Subcutaneous abdominal adipose tissue (tissue), 5 donors: Measurements from ENCODE around the gene SETBP1.

Source experiments
- H3K27ac ChIP-seq: one replicate; pipeline ENCODE4 v1.7.0; 2013; ENCODE audit warnings: low read depth, mild to moderate bottlenecking, inconsistent platforms, low read length, moderate library complexity
- H3K27me3 ChIP-seq, 5 donors: one replicate each; pipeline ENCODE4 v1.7.0; 2013; ENCODE audit warnings: low read length in 5 of 5, inconsistent platforms in 1 of 5; ENCODE audit not compliant: control insufficient read depth in 5 of 5, insufficient read depth in 4 of 5
- H3K36me3 ChIP-seq, 5 donors: one replicate each; pipeline ENCODE4 v1.7.0; 2013; ENCODE audit warnings: low read length in 5 of 5; ENCODE audit not compliant: control insufficient read depth in 5 of 5, insufficient read depth in 5 of 5
- H3K4me1 ChIP-seq, 5 donors: one replicate each; pipeline ENCODE4 v1.7.0; 2013; ENCODE audit warnings: low read length in 5 of 5, mild to moderate bottlenecking in 3 of 5, moderate library complexity in 1 of 5; ENCODE audit not compliant: control insufficient read depth in 5 of 5, insufficient read depth in 5 of 5
- H3K4me3 ChIP-seq, 5 donors: one replicate each; pipeline ENCODE4 v1.7.0; 2013; ENCODE audit warnings: low read length in 5 of 5, low read depth in 1 of 5
- H3K9ac ChIP-seq, 5 donors: one replicate each; pipeline ENCODE4 v1.7.0; 2013; ENCODE audit warnings: low read length in 5 of 5, mild to moderate bottlenecking in 4 of 5, moderate library complexity in 3 of 5
- H3K9me3 ChIP-seq, 5 donors: one replicate each; pipeline ENCODE4 v1.7.0; 2013; ENCODE audit warnings: low read length in 5 of 5; ENCODE audit not compliant: control insufficient read depth in 5 of 5
- donor health status: healthy.
- donor health status: healthy.
- donor health status: healthy.
- donor health status: healthy.
- donor health status: healthy.

SETBP1 gene

GRCh38 chr18:44897411-44897810 lies 216.7 kb downstream of the SETBP1 start:
- Histone ChIP-seq H3K27ac (no peak overlapping the region), H3K36me3 (no peaks in the 10 kb centered on the region), H3K27me3 (no peaks in the 10 kb centered on the region), H3K4me3 (no peak overlapping the region), H3K9ac (no peak overlapping the region), H3K4me1 (peaks cover 0 to 3% (median 0%) of the 10 kb centered on the region in 5 donors), H3K9me3 (no peaks in the 10 kb centered on the region)

GRCh38 chr18:44897816-44898215 lies 217.1 kb downstream of the SETBP1 start:
- Histone ChIP-seq H3K9me3 (no peaks in the 10 kb centered on the region), H3K9ac (no peak overlapping the region), H3K27me3 (no peaks in the 10 kb centered on the region), H3K36me3 (no peaks in the 10 kb centered on the region), H3K4me3 (no peak overlapping the region), H3K27ac (no peak overlapping the region), H3K4me1 (peaks cover 0 to 3% (median 0%) of the 10 kb centered on the region in 5 donors)

GRCh38 chr18:44898498-44898897 lies 217.8 kb downstream of the SETBP1 start:
- Histone ChIP-seq H3K27me3 (no peaks in the 10 kb centered on the region), H3K4me1 (peaks cover 0 to 3% (median 0%) of the 10 kb centered on the region in 5 donors), H3K36me3 (no peaks in the 10 kb centered on the region), H3K9me3 (no peaks in the 10 kb centered on the region), H3K4me3 (no peak overlapping the region), H3K27ac (no peak overlapping the region), H3K9ac (no peak overlapping the region)

GRCh38 chr18:44899832-44900231 lies 219.1 kb downstream of the SETBP1 start:
- peaks cover 0 to 4% (median 0%) of the 10 kb centered on the region in 5 donors for H3K9me3 ChIP-seq
- H3K4me1 ChIP-seq = peaks cover 0 to 3% (median 0%) of the 10 kb centered on the region in 5 donors
- no peak overlapping the region for H3K27ac ChIP-seq
- no peaks in the 10 kb centered on the region for H3K27me3 ChIP-seq
- H3K4me3 ChIP-seq = no peak overlapping the region
- no peak overlapping the region for H3K9ac ChIP-seq
- H3K36me3 ChIP-seq = no peaks in the 10 kb centered on the region

GRCh38 chr18:44900627-44901026 lies 219.9 kb downstream of the SETBP1 start:
- no peaks in the 10 kb centered on the region for H3K36me3 ChIP-seq
- H3K4me1 ChIP-seq = peaks cover 0 to 3% (median 0%) of the 10 kb centered on the region in 5 donors
- no peaks in the 10 kb centered on the region for H3K27me3 ChIP-seq
- H3K9me3 ChIP-seq = peaks cover 0 to 4% (median 0%) of the 10 kb centered on the region in 5 donors
- H3K9ac ChIP-seq = no peak overlapping the region
- H3K27ac ChIP-seq = no peak overlapping the region
- no peak overlapping the region for H3K4me3 ChIP-seq

GRCh38 chr18:44901283-44901682 lies 220.6 kb downstream of the SETBP1 start:
- Histone ChIP-seq H3K27ac (no peak overlapping the region), H3K4me1 (peaks cover 0 to 3% (median 0%) of the 10 kb centered on the region in 5 donors), H3K27me3 (no peaks in the 10 kb centered on the region), H3K9me3 (peaks cover 0 to 4% (median 0%) of the 10 kb centered on the region in 5 donors), H3K4me3 (no peak overlapping the region), H3K36me3 (no peaks in the 10 kb centered on the region), H3K9ac (no peak overlapping the region)

GRCh38 chr18:44903327-44903726 lies 222.6 kb downstream of the SETBP1 start:
- H3K27me3 ChIP-seq = no peaks in the 10 kb centered on the region

GRCh38 chr18:44904768-44905167 lies 224.1 kb downstream of the SETBP1 start:
- peaks cover 0 to 4% (median 0%) of the 10 kb centered on the region in 5 donors for H3K9me3 ChIP-seq
- H3K36me3 ChIP-seq = no peaks in the 10 kb centered on the region
- no peak overlapping the region for H3K4me3 ChIP-seq
- H3K4me1 ChIP-seq = no peaks in the 10 kb centered on the region
- no peak overlapping the region for H3K9ac ChIP-seq
- H3K27me3 ChIP-seq = no peaks in the 10 kb centered on the region
- H3K27ac ChIP-seq = no peak overlapping the region

More at GRCh38 chr18:44903327-44903726, 222.6 kb downstream of the SETBP1 start:
- H3K36me3 ChIP-seq = no peaks in the 10 kb centered on the region
- H3K27ac ChIP-seq = no peak overlapping the region
- no peak overlapping the region for H3K4me3 ChIP-seq
- peaks cover 0 to 3% (median 0%) of the 10 kb centered on the region in 5 donors for H3K4me1 ChIP-seq
- H3K9ac ChIP-seq = no peak overlapping the region
- peaks cover 0 to 4% (median 0%) of the 10 kb centered on the region in 5 donors for H3K9me3 ChIP-seq

- no peak overlapping the region for H3K4me3 ChIP-seq
Measured at GRCh38 chr18:44909191-44909719, 228.6 kb downstream of the SETBP1 start.

GRCh38 chr18:44911260-44911659 lies 230.6 kb downstream of the SETBP1 start:
- no peak overlapping the region for H3K9ac ChIP-seq
- H3K27ac ChIP-seq = no peak overlapping the region
- H3K27me3 ChIP-seq = no peaks in the 10 kb centered on the region
- H3K36me3 ChIP-seq = no peaks in the 10 kb centered on the region
- no peaks in the 10 kb centered on the region for H3K9me3 ChIP-seq
- H3K4me3 ChIP-seq = no peak overlapping the region
- no peaks in the 10 kb centered on the region for H3K4me1 ChIP-seq

More at GRCh38 chr18:44909191-44909719, 228.6 kb downstream of the SETBP1 start:
- Histone ChIP-seq H3K27ac (no peak overlapping the region), H3K4me1 (no peaks in the 10 kb centered on the region), H3K9ac (no peak overlapping the region), H3K27me3 (no peaks in the 10 kb centered on the region), H3K36me3 (no peaks in the 10 kb centered on the region), H3K9me3 (peaks cover 0 to 4% (median 0%) of the 10 kb centered on the region in 5 donors)
